ENCODE measurements around the gene IL36A.

- TF ChIP-seq POLR2A (IDR thresholded peaks at IDR 0.05; ENCODE audit: low read length), result no peak
- no peak for TF ChIP-seq GATA1 (IDR thresholded peaks at IDR 0.05; ENCODE audit: low read depth, low read length)
These were observed 31.5 kb downstream of the IL36A start for GRCh38 chr2:113036763-113037162.

All from erythroblast (primary cell).